GM23248 (cell line): ENCODE measurements around the gene LEF1. TPM values are rescaled to one million over a fixed set of nuclear protein-coding genes. Genes with fewer than 3 reads are reported as not detected.

Experiments used
- DNase-seq: peaks from one replicate; pipeline ENCODE4 v3.0.0-alpha.2; 2015
- H2AFZ ChIP-seq: fragments of 200-600 bp; sonication (generic); 2 replicates; pipeline ENCODE4 v1.6.1; 2016; ENCODE audit warnings: antibody characterized with exemption
- H3F3A ChIP-seq: fragments of 200-600 bp; sonication (generic); 2 replicates; pipeline ENCODE4 v1.6.1; 2016; ENCODE audit warnings: mild to moderate bottlenecking, antibody characterized with exemption, mixed run types; ENCODE audit not compliant: insufficient read depth
- H3K27ac ChIP-seq: fragments of 200-600 bp; sonication (generic); 2 replicates; pipeline ENCODE4 v1.5.1; 2016; ENCODE audit warnings: mild to moderate bottlenecking
- H3K27me3 ChIP-seq: fragments of 200-600 bp; sonication (generic); replicated peaks from 2 replicates; pipeline ENCODE4 v1.6.1; 2016; ENCODE audit warnings: mild to moderate bottlenecking; ENCODE audit not compliant: insufficient read depth
- H3K36me3 ChIP-seq: fragments of 200-600 bp; sonication (generic); 2 replicates; pipeline ENCODE4 v1.6.1; 2016; ENCODE audit warnings: low read depth, mild to moderate bottlenecking
- H3K4me1 ChIP-seq: fragments of 200-600 bp; sonication (generic); 2 replicates; pipeline ENCODE4 v1.6.1; 2016; ENCODE audit warnings: mild to moderate bottlenecking; ENCODE audit not compliant: insufficient read depth
- H3K4me2 ChIP-seq: fragments of 200-600 bp; sonication (generic); one replicate; pipeline ENCODE4 v1.6.1; 2016; ENCODE audit warnings: mild to moderate bottlenecking; ENCODE audit not compliant: unreplicated experiment
- H3K4me3 ChIP-seq: fragments of 200-600 bp; sonication (generic); 2 replicates; pipeline ENCODE4 v1.5.1; 2016; ENCODE audit warnings: mild to moderate bottlenecking
- H3K79me2 ChIP-seq: fragments of 200-600 bp; sonication (generic); 2 replicates; pipeline ENCODE4 v1.6.1; 2016; ENCODE audit warnings: mild to moderate bottlenecking; ENCODE audit not compliant: insufficient read depth
- H3K9ac ChIP-seq: fragments of 200-600 bp; sonication (generic); 2 replicates; pipeline ENCODE4 v1.6.1; 2016; ENCODE audit warnings: mild to moderate bottlenecking
- H3K9me2 ChIP-seq: fragments of 200-600 bp; sonication (generic); 2 replicates; pipeline ENCODE4 v1.6.1; 2016; ENCODE audit warnings: mixed run types, mild to moderate bottlenecking, moderate library complexity; ENCODE audit not compliant: insufficient read depth
- H3K9me3 ChIP-seq: fragments of 200-600 bp; sonication (generic); one replicate; pipeline ENCODE4 v1.6.1; 2017; ENCODE audit warnings: low read depth
- H4K20me1 ChIP-seq: fragments of 200-600 bp; sonication (generic); 2 replicates; pipeline ENCODE4 v1.6.0; 2016; ENCODE audit not compliant: insufficient read depth
- EZH2 ChIP-seq: fragments of 200-600 bp; sonication (generic); IDR thresholded peaks from 2 replicates; pipeline ENCODE4 v1.6.1; 2018; ENCODE audit warnings: antibody characterized with exemption, mild to moderate bottlenecking; ENCODE audit not compliant: insufficient read depth, poor library complexity, severe bottlenecking
- EZH2phosphoT487 ChIP-seq: fragments of 200-600 bp; sonication (generic); IDR thresholded peaks from 2 replicates; pipeline ENCODE4 v1.6.1; 2018; ENCODE audit warnings: antibody characterized with exemption, moderate library complexity, mild to moderate bottlenecking, low read depth; ENCODE audit not compliant: insufficient read depth
- WGBS, 2 experiments: methylation state at CpG; one replicate each; pipeline ENCODE4 v1.1.6; 2015 to 2017; ENCODE audit warnings: low lambda C conversion rate in 2 of 2, low coverage in 1 of 2; ENCODE audit errors: missing lambda C conversion rate in 2 of 2; 5-methylcytosine and 5-hydroxymethylcytosine counted together
- in situ Hi-C: fragments of 300-500 bp; cut with MboI; formaldehyde crosslinking; loops from 2 replicates; pipeline ENCODE4 v1.15.0; 2020
- polyA plus RNA-seq: library from polyadenylated mRNA; unstranded; fragments of >200 nt; fragmentation: Nextera tagmentation; extraction: Ambion mirVana; gene quantifications from 2 replicates; pipeline ENCODE4 v1.2.1, GENCODE V29; 2016
- total RNA-seq: library from RNA; depleted of rRNA; stranded (reverse); fragments of >200 nt; shearing (Covaris generic); gene quantifications from 2 replicates; pipeline ENCODE4 v1.2.3, GENCODE V29; 2014

The LEF1 gene
- total and polyA plus RNA-seq, 2 experiments from 2014 or later, result 0.23 TPM; not detected in 1

DNA sequence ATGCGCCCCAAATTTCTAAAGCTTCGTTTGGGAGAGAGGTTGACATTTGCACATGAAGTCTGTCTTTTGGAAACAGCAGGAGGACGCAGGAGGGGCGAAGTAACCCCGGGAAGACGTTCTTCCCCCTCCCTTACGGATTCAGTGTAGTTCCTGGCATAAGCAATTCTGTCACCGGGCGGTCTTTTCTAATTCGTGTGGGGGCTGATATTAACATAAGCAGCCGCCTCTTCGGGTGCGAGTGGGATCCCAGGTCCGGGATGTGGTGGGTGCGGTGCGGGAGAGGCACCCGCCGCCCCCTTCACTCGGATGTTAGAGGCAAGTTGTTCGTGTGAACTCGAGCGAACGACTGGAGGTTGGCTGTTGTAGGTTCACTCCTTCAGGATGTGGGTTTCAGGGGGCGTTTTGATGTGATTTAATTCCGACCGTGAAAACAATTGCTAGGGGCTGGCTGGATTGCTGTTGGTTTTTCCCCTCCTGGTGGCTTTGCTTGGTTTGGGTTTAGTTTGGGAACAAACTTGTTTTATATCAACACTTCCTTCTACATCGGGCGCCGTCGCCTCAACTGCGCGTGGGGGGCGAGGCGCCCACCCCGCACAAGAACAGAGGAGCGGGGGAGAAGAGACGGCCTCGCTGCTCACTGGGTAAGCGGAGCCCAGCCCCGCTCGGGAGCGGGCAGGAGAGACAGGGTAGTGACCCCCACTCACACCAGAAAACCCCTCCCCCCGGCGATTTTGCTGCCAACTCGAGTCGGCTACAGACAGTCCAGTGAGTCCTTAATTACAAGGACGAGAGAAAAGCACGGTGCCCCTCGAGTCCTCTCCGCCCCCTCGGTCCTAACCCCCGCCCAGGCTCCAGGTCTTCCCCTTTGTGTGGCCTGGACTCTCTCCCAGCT, 2.9 kb upstream of the LEF1 start:
- no peak overlapping the region for H3K27ac ChIP-seq
- no peaks in the 10 kb centered on the region for H3F3A ChIP-seq
- H3K4me1 ChIP-seq, result no peaks in the 10 kb centered on the region
- H4K20me1 ChIP-seq, result no peaks in the 10 kb centered on the region
- no peak overlapping the region for H3K4me2 ChIP-seq
- peaks cover 76% of the 10 kb centered on the region for H3K27me3 ChIP-seq
- no peaks in the 10 kb centered on the region for H3K9me3 ChIP-seq
- no peak overlapping the region for H3K4me3 ChIP-seq
- in situ Hi-C loops, result no loop called here
- H3K9me2 ChIP-seq, result no peaks in the 10 kb centered on the region
- no peaks in the 10 kb centered on the region for H3K36me3 ChIP-seq
- H2AFZ ChIP-seq, result no peak overlapping the region
- H3K79me2 ChIP-seq, result no peaks in the 10 kb centered on the region
- WGBS, 2 experiments, result 8 to 9% methylated on average over 49 to 52 of the region's 52 CpGs
- DNase-seq, result no peak
- no peak overlapping the region for H3K9ac ChIP-seq
- TF ChIP-seq EZH2, result peak; percentile 11
- TF ChIP-seq EZH2phosphoT487, result no peak

DNA sequence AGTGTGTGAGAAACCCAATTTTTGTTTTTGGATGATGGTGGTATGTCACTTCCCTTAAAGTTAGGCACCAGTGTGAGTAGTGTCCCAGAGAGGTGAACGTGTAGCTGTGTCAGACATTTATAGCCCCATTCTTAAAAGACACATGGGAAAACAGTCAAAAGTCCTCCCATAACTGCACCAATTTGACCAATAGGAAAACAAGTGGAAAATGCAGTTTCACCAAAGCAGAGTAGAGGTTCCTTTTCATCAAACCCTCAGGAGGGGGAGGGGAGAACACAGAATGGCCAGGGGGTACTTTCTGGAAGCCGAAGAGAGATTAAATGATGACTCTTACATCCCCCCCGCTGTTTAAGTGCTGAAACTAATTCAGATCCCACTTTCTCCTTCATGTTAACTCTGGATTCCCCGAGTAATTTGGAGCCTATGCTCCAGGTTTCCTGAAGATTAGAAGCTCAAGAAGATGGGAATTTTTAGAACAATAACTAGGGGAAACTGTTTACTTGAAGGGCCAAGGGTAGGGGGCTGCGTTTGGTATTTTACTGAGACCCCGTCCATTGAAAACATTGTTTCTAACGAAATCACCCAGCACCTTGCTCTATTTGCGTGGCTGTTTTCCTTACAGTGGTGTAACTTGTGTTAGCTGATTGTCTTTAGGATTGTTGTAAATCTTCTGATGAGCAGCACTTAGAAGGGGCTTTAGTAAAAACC, 2.1 kb upstream of the LEF1 start:
- no peak overlapping the region for H2AFZ ChIP-seq
- H3K79me2 ChIP-seq, result no peaks in the 10 kb centered on the region
- in situ Hi-C loops, result no loop called here
- no peaks in the 10 kb centered on the region for H3K9me3 ChIP-seq
- no peak overlapping the region for H3K9ac ChIP-seq
- H4K20me1 ChIP-seq, result no peaks in the 10 kb centered on the region
- H3F3A ChIP-seq, result no peaks in the 10 kb centered on the region
- no peak overlapping the region for H3K4me3 ChIP-seq
- no peak for DNase-seq
- no peak overlapping the region for H3K27ac ChIP-seq
- H3K4me2 ChIP-seq, result no peak overlapping the region
- TF ChIP-seq EZH2phosphoT487 (no peak), EZH2 (peak; percentile 66)
- 65 to 66% methylated on average over 8 of the region's 8 CpGs for WGBS, 2 experiments
- peaks cover 84% of the 10 kb centered on the region for H3K27me3 ChIP-seq
- no peaks in the 10 kb centered on the region for H3K4me1 ChIP-seq
- H3K9me2 ChIP-seq, result no peaks in the 10 kb centered on the region
- H3K36me3 ChIP-seq, result no peaks in the 10 kb centered on the region

DNA sequence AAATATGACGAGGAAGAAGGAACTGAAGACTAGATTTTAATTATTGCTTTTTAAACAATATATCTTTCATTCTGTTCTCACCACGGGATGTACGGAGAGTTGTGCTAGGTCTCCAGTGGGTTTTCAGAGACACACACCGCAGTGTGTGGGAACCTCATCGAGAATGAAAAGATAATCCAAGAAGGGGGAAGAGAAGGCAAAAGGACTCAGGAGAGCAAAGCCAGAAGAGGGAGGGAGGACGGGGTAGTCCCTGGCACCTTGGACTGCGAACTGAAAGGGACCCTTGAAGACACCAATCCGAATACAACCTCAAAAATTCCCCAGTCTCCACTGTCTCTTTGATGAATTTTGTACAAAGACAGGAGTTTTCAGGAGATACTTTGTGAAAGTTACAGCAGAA, 932 bp upstream of the LEF1 start:
- H3K4me2 ChIP-seq, result no peak overlapping the region

DNA sequence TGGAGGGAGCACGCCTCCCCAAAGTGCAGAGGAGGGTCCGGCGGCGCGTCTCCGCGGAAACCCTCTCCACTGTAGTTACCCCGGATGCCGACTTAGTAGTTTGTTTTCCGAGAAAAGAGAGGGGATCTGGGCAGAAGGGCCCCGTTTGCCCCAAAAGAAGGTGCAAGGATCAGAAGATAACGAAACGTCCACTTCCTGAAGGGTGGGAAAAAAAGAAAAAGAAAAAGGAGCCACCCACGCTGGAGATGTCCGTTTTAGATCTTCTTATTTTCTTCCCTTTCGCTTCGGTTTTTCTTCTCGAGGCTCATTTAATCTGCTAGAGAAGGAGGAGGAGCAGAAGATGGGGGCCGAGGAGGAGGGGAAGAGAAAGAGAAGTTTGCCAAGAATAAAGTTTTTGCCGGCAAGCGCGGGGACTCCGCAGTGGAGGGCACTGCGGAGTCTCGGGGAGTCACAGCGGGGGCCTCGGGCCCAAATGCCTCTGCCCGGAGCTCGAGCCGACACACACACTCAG, 517 bp downstream of the LEF1 start:
- in situ Hi-C loops, result no loop called here
- no peak for TF ChIP-seq EZH2
- 0 out of 2 replicates have a peak, but pooled peaks have one; percentile 53 for TF ChIP-seq EZH2phosphoT487
- H4K20me1 ChIP-seq, result no peaks in the 10 kb centered on the region
- no peak overlapping the region for H3K27ac ChIP-seq
- peak; percentile 45 for DNase-seq
- H3K4me3 ChIP-seq, result peak overlapping the region; percentile 73
- H3K79me2 ChIP-seq, result no peaks in the 10 kb centered on the region
- no peaks in the 10 kb centered on the region for H3K9me2 ChIP-seq
- H3K27me3 ChIP-seq, result peaks cover 93% of the 10 kb centered on the region
- H3K36me3 ChIP-seq, result no peaks in the 10 kb centered on the region
- no peaks in the 10 kb centered on the region for H3K9me3 ChIP-seq
- H3K9ac ChIP-seq, result no peak overlapping the region
- H3K4me1 ChIP-seq, result no peaks in the 10 kb centered on the region
- no peaks in the 10 kb centered on the region for H3F3A ChIP-seq
- WGBS, 2 experiments, result 1% methylated on average over 30 of the region's 30 CpGs
- H2AFZ ChIP-seq, result peak overlapping the region; percentile 89
- H3K4me2 ChIP-seq, result peak overlapping the region; percentile 96

More for the DNA sequence above, 932 bp upstream of the LEF1 start:
- peaks cover 93% of the 10 kb centered on the region for H3K27me3 ChIP-seq
- H3K4me1 ChIP-seq, result no peaks in the 10 kb centered on the region
- 68 to 69% methylated on average over 8 of the region's 8 CpGs for WGBS, 2 experiments
- H3K36me3 ChIP-seq, result no peaks in the 10 kb centered on the region
- no peak for DNase-seq
- no peaks in the 10 kb centered on the region for H3F3A ChIP-seq
- H3K9me3 ChIP-seq, result no peaks in the 10 kb centered on the region
- H3K4me3 ChIP-seq, result no peak overlapping the region
- no peaks in the 10 kb centered on the region for H3K9me2 ChIP-seq
- H3K27ac ChIP-seq, result no peak overlapping the region
- no peak overlapping the region for H2AFZ ChIP-seq
- TF ChIP-seq EZH2phosphoT487, result no peak
- TF ChIP-seq EZH2, result no peak
- in situ Hi-C loops, result no loop called here
- H3K79me2 ChIP-seq, result no peaks in the 10 kb centered on the region
- no peaks in the 10 kb centered on the region for H4K20me1 ChIP-seq
- H3K9ac ChIP-seq, result no peak overlapping the region
